GM18861 (cell line): ENCODE measurements around the gene B3GNT2.
"Not testable (repeated sequence)": the region's sequence is repeated elsewhere in the genome, so short reads cannot be mapped to it uniquely, and the experiment has no call there.

Source experiments
- ATAC-seq: cut with Tn5 transposase; IDR thresholded peaks from one replicate; pipeline ENCODE4 v1.9.1; 2021; ENCODE audit not compliant: unreplicated experiment

The B3GNT2 gene

GRCh38 chr2:62234755-62235655 lies 39.1 kb downstream of the B3GNT2 start:
- ATAC-seq, result no peak

GRCh38 chr2:62236499-62236898 lies 40.6 kb downstream of the B3GNT2 start:
- ATAC-seq, result no peak

GRCh38 chr2:62238236-62238635 lies 42.3 kb downstream of the B3GNT2 start:
- ATAC-seq, result no peak

GRCh38 chr2:62240546-62240945 lies 44.6 kb downstream of the B3GNT2 start:
- ATAC-seq, result no peak

GRCh38 chr2:62243983-62244382 lies 48.1 kb downstream of the B3GNT2 start:
- ATAC-seq, result no peak

GRCh38 chr2:62248226-62248625 lies 52.3 kb downstream of the B3GNT2 start:
- no peak for ATAC-seq

GRCh38 chr2:62250239-62250638 lies 54.3 kb downstream of the B3GNT2 start:
- ATAC-seq, result no peak

GRCh38 chr2:62254424-62255266 lies 58.7 kb downstream of the B3GNT2 start:
- no peak for ATAC-seq

- no peak for ATAC-seq
These were observed 61.6 kb downstream of the B3GNT2 start for GRCh38 chr2:62257466-62257865.

GRCh38 chr2:62263076-62263715 lies 67.3 kb downstream of the B3GNT2 start:
- no peak for ATAC-seq

- ATAC-seq, result no peak
These were observed 68.3 kb downstream of the B3GNT2 start for GRCh38 chr2:62264186-62264585.

GRCh38 chr2:62265106-62265505 lies 69.2 kb downstream of the B3GNT2 start:
- ATAC-seq, result no peak

- ATAC-seq, result no peak
These were observed 70.6 kb downstream of the B3GNT2 start for GRCh38 chr2:62266433-62267038.

GRCh38 chr2:62267696-62268095 lies 71.8 kb downstream of the B3GNT2 start:
- no peak for ATAC-seq

GRCh38 chr2:62268681-62269188 lies 72.8 kb downstream of the B3GNT2 start:
- ATAC-seq, result not testable (repeated sequence)

GRCh38 chr2:62270728-62271127 lies 74.8 kb downstream of the B3GNT2 start:
- no peak for ATAC-seq
